LHCN-M2 (cell line): ENCODE results near the gene RNF115. TPM values are rescaled to one million over a fixed set of nuclear protein-coding genes. Genes with fewer than 3 reads are reported as not detected.
"Not testable (repeated sequence)": the region's sequence is repeated elsewhere in the genome, so short reads cannot be mapped to it uniquely, and the experiment has no call there.

ENCODE experiments used
- DNase-seq: peaks from one replicate; pipeline ENCODE4 v3.0.0-alpha.2; 2012; ENCODE audit warnings: low read depth
- total RNA-seq: library from RNA; depleted of rRNA; stranded (reverse); fragments of >200 nt; gene quantifications from 2 replicates; pipeline ENCODE4 v1.2.3, GENCODE V29; 2014

RNF115 gene
- total RNA-seq, 1 experiment from 2014 or later: 13.3 TPM

- DNase-seq: no peak
Measured at GRCh38 chr1:145828367-145829026, 4.6 kb upstream of the RNF115 start.

GRCh38 chr1:145827966-145828365 is 4.1 kb upstream of the RNF115 start:
- DNase-seq: no peak

- no peak for DNase-seq
Measured at GRCh38 chr1:145826030-145826429, 2.1 kb upstream of the RNF115 start.

- DNase-seq: no peak
Measured at GRCh38 chr1:145824499-145824842, 576 bp upstream of the RNF115 start.

GRCh38 chr1:145822779-145823331 is 1.0 kb downstream of the RNF115 start:
- not testable (repeated sequence) for DNase-seq

GRCh38 chr1:145818095-145818494 is 5.8 kb downstream of the RNF115 start:
- DNase-seq: peak; percentile 55

GRCh38 chr1:145812977-145813810 is 10.7 kb downstream of the RNF115 start:
- DNase-seq: peak; percentile 8

GRCh38 chr1:145806844-145807243 is 17.1 kb downstream of the RNF115 start:
- no peak for DNase-seq

GRCh38 chr1:145806408-145806807 is 17.5 kb downstream of the RNF115 start:
- DNase-seq: no peak

- DNase-seq: peak; percentile 7
Measured at GRCh38 chr1:145805057-145805456, 18.8 kb downstream of the RNF115 start.

- DNase-seq: no peak
Measured at GRCh38 chr1:145804235-145805045, 19.5 kb downstream of the RNF115 start.

GRCh38 chr1:145799806-145800205 is 24.1 kb downstream of the RNF115 start:
- DNase-seq: no peak

- no peak for DNase-seq
Measured at GRCh38 chr1:145796753-145797152, 27.1 kb downstream of the RNF115 start.

GRCh38 chr1:145795257-145795881 is 28.5 kb downstream of the RNF115 start:
- no peak for DNase-seq

GRCh38 chr1:145792484-145792883 is 31.4 kb downstream of the RNF115 start:
- DNase-seq: no peak

- DNase-seq: not testable (repeated sequence)
Measured at GRCh38 chr1:145791860-145792259, 32.0 kb downstream of the RNF115 start.

- DNase-seq: no peak
Measured at GRCh38 chr1:145788580-145788979, 35.3 kb downstream of the RNF115 start.

GRCh38 chr1:145786271-145786670 is 37.6 kb downstream of the RNF115 start:
- no peak for DNase-seq

GRCh38 chr1:145785547-145785946 is 38.3 kb downstream of the RNF115 start:
- no peak for DNase-seq

GRCh38 chr1:145784409-145784808 is 39.5 kb downstream of the RNF115 start:
- DNase-seq: no peak
